Stimulated activated CD8-positive, alpha-beta memory T cell treated with anti-CD3 and anti-CD28 coated beads, Interleukin-15, amount 100 ng/mL, for 48 hours (primary cell): ENCODE results near the gene MED23.

Experiments used
- DNase-seq, 2 donors: peaks; one replicate each; pipeline ENCODE4 v3.0.0-alpha.2; 2020; ENCODE audit warnings: low read depth in 2 of 2

Gene MED23

DNA sequence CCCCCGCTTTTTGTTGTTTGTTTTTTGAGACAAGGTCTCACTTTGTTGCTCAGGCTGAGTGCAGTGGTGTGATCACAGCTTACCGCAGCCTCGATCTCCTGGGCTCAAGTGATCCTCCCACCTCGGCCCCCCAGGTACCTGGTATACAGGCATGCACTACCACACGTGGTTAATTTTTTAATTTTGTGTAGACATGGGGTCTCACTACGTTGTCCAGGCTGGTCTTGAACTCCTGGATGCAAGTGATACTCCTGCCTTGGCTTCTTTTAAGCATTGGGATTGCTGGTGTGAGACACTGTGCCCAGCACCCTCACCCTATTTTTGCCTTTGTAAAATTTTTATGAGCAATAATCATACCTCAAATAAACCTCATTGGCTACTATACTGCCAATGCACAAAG, 14.5 kb upstream of the MED23 start:
- DNase-seq: no peak

DNA sequence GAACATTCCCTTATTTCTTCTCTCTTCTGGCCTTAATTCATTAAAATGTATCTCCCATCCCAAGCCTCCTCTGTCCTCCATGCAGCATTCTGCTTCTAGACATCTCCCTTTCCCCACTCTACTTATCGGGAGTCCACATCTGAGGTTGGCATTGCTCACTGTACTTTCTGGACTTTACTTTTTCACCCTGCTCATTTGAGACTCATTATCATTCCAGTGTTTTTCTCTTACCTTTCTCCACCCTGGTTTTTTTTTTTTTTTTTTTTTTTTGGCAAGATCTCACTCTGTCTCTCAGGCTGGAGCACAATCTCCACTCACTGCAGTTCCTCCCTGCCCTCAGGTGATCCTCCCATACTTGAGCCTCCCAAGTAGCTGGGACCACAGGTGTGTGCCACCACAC, 13.5 kb upstream of the MED23 start:
- no peak for DNase-seq

DNA sequence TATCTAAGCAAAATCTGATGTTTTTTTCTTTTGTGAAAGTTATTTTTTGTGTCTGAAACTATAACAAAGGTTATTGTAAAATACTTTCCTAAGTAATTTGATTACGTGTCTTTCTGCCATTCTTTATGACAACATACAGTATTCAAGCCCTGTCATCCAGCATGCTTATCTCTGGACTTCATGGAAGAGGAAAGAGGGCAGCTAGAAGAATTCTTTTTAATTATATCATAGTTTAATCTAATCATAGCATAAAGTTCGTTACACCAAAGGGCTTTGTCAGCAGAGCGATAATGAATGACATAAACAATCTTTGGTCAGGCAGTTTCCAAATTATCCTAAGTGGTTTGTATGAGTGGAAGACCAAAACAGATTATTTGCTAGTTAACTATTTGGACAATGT, 12.5 kb upstream of the MED23 start:
- no peak for DNase-seq

DNA sequence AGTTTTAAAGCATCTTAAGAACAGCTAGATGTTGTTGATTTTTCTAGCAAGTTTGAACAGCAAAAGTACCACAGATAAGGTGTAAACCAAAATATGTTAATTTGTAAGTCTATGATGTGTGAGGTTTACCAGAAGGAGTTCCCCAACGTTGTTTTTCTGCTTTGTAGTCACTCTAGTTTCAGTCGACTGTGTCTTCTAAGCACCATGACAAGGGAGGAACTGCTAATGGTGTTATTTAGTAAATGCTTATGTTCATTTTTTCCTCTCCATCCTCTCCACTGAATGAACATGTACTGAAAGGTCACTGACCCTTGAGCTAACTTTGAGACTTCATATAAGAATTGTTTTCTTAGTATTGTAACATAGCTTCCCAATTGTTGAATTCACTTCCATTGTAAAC, 12.1 kb upstream of the MED23 start:
- DNase-seq: no peak

DNA sequence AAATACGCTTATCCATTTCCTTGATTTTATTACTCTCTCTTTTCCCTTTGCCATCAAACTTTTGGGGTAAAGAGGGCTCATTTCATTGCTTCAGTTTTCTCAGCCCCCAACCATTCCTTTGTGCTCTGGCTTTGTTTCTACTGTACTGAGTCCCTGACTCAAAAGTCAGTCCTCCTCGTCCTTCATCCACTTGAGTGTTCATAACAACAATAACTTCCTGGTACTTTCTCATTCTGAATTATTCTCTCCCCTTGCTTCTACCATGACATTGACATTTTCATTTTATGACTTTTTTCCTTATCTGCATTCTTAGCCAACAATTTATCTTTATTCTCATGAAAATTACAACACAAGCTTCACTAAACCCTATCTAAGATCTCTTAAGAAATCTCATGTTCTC, 10.0 kb upstream of the MED23 start:
- DNase-seq: no peak

DNA sequence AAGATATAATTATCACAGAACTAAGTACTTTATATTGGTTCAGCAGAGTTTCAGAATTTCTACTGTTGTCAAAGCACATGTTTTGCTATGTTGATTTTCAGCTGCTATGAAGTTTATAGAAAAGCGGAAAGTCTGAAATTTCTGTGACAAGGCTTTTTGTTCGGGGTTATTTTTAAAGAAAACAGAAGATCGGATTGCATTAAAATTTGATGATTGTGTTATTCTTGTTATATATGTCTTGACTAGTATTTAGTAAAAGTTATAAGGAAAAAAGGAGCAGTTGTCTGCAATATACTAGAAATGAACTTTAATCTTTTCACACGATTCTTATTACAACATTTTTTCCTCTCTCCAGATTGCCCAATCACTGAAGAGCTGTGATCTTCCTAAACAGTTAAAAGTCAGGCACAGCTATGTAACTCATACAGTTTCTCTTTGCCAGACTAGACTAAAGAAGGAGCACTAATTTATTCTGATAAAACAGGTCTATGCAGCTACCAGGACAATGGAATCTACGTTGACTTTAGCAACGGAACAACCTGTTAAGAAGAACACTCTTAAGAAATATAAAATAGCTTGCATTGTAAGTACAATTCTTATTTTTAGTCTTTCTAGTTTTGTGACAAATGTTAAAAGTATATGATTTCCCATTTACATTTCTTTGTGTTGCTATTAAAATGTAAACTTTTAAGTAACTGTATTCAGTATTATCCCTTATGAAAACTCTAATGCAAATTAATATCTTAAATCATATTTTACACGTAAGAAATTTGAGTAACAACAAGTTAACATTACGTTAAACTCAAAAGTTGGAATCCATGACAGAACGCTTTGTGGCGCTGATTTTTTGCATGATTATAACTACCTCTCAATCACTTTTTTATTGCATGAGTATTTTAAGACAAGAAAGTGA, 9.1 kb upstream of the MED23 start, which contains the start of gene ENPP3:
Gene ENPP3 (plus strand): TSS at position 423 of the 913 bp plus-strand sequence. CDS start 83 bp downstream, at position 506.
- DNase-seq: no peak

DNA sequence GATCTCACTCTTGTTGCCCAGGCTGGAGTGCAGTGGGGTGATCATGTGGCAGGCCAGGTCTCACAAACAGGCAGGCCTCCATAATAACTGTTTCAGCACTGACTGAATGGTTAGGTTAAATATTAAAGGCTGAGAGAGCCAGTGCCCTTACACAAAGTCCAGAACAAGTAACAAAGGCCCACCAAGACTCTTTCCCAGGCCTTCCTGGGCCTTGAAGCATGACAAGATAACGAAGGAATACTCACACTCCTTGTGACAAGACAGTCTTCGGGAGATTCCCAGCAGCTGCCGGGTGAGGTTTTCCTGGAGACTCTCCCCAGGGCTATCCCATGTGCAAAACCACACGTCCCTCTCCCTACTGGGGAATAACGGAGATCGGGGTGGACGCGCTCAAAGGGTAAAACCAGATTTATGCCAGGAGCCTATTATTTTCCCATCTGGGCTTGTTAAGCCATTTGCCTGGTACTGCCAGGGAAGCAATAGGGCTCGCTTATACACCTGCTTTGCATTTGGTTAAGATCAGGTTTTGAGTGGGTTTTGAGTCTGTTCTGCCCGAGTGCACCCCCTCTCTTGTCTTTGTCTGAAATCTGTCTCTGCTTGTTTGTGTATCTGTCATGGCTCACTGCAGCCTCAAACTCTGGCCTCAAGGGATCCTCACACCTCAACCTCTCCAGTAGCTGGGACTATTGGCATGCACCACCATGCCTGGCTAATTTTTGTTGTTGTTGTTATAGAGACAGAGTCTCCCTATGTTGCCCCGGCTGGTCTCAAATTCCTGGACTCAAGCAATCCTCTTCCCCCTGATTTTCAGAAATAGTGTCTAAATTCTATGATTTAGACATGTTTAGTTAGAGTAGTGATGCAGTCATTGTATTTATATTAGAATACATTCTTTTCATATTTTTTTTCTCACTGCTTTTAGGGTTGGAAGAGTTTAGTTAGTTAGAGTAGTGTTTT, 7.6 kb upstream of the MED23 start:
- DNase-seq: no peak

DNA sequence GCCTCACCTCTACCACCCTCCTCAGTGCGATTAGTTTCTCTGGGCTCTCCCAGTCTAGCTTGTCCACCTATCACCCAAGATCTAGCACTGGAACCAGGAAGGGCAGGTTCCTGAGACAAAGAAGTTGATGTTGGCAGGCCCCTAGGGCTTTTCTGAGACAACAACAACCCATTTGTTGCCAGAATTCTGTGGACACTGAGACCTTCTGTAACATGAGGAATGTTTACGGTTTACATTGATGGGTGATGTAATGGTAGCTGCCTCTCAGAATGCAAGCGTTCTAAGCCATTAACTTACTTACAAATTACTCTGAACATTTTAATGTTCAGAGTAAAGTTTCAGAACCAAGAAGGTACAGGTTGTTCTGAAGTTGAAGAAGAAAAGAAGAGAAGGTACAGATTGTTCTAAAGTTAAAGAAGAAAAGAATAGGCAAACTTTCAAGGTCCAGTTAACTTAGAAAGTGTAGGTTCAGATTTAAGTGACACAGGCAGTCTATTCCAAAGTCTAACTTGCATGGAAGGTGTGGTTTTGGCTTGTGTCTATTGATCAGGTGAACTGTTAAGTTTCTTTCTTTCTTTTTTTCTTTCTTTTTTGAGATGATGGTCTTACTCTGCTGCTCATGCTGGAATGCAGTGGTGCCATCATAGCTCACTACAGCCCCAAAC, 3.7 kb upstream of the MED23 start:
- DNase-seq: no peak

DNA sequence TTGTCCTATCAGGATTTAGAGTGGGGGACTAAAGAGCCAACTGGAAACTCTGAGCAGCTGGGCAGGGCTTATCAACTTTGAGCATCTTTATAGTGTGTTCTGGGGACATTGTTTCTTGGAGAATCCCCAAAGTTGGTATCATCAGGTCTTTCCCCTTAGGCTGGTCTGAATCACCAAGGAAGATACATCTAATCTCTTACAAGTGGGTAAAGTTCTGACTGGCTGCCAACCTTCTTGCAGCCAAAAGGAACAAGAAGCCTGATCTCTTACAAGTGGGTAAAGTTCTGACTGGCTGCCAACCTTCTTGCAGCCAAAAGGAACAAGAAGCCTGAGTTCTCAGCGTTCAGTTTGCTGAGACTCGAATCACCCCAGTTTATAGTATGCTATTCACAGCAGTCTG, 1.6 kb upstream of the MED23 start:
- no peak for DNase-seq

DNA sequence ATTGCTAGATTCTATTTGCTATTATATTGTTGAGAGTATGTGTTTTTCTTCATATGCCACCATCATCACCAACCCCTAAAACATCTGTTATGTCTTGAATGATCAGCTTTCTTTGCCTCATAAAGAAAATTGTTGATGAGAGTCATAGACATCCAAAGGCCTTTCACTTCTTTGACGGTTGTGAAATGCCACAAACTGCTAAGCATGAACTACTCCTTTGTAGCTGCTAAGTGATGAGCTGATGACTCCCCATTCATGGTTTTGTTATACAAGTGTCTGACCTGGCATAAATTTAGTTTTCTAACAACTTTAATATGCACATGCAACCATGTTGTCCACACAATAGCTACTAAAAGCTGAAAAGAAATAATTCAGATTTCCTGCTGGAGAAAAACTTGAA, 684 bp upstream of the MED23 start:
- no peak for DNase-seq

DNA sequence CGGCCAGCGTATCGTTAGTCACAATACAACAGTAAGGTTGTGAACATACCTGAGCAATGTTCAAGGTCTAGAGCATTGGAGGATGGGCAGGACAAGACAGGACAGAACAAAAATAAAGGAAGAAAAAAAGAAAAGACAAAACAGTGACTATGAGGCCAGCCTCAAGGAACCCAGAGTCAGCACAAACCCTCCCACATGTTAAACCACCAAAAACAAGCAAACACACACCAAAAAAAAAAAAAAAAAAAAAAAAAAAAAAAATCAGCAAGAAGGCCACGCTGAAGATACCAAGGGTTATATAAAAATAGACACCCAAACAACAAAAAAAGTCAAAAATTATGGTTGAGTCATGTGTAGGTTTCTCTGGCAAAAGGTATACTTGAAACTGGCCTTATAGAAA, 12.8 kb downstream of the MED23 start:
- no peak for DNase-seq

DNA sequence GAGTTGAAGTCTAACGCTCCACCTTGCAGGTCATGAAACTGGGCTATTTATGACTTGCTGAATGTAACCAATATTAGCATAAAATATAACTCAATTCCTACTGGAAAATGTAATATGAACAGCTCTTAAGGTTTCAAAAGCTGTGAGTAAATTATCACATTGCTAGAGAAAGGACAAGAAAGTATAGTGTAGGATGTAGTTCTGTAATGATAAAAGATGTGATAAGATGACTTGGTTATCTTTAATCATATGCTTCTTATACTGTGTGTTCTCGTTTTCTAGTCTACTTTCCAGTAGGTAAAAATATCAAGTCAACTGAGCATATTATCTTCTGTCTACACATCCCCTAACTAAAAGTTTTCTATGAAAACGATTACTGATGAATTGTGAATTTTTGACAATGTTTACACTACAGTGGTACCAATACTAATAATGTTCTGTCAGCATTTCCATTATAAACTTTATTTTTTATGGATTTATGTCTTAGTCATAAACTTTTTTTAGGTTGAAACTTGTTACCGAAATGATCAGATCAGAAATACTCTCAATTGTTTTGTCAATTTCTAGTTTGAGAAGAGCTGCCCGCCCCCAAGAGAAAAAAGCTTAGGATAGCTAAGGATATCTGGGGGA, 14.6 kb downstream of the MED23 start:
- no peak for DNase-seq

DNA sequence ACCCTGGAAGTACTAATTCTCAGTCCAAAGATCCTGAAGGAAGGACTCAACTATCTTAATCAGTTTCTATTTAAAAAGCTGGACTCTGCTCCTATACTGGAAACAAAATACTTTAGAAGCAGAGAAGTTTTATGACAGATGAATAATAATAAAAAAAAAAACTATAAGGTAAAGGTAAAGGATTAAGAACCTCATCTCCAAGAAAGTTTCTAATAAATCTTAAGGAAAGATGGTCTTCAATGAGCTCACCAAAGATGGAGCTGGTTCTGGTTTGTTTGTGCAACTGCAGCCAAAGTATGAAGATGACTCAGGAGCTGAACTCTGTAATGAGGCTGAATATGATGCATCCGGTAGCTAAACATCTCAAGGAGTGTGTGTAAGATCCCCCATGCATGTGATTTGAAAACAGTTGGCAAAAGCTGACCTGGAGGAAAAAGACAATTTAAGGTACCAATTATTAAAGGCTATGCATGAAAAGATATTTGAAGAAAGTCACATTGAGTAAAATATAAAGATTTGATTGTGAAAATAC, 25.2 kb downstream of the MED23 start:
- DNase-seq: no peak

DNA sequence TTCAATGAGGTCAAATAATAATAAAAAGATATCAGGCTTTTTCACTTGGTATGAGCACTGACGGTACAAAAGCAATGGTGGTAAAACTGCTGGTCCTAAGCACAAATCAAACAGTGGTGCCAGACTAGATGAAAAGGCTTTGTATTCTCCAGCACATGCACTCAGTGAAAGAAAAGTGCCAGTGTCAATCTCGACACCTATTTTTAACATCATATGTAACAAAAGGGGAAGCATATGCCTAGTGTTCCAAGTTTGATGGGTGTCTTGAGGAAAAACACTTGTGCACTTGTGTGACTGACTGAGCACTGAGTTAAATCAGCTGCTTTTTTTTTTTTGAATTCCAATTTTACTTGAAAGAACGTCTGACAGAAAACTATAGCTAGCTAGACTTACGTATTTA, 27.3 kb downstream of the MED23 start:
- no peak for DNase-seq

DNA sequence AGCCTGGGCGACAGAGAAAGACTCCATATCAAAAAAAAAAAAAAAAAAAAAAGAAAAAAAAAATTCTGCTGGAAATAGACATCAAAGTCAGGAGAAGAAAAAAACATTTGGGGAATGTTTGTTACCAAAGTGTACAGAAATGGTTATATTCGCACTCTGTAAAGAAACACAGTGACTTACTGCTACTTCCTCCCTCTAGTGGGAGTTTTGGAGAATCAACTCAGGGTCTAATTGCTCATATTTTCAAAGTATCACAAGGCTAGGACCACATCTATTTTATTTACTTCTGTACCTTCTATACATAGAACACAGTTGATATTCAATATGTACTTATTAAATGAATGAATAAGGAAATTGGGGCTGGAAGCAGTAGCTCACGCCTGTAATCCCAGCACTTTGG, 30.6 kb downstream of the MED23 start:
- DNase-seq: no peak

DNA sequence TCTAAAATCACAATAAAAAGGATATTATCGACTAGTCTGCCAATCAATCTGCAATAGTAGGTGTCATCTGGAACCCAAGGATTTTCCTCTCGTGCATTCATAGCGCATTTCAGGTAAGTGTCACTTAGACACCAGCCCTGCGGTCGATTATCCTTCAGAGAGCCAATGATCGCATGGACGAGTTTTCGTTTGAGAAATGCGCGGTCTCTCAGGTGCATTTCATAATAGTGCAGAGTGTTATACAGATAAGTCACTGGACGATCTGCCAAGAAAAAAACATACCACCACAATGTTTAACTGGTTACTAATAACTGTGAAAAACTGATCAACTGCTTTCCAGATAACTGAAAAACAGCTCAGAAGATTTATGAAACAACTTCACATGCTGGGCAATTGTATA, 34.0 kb downstream of the MED23 start:
- no peak for DNase-seq

DNA sequence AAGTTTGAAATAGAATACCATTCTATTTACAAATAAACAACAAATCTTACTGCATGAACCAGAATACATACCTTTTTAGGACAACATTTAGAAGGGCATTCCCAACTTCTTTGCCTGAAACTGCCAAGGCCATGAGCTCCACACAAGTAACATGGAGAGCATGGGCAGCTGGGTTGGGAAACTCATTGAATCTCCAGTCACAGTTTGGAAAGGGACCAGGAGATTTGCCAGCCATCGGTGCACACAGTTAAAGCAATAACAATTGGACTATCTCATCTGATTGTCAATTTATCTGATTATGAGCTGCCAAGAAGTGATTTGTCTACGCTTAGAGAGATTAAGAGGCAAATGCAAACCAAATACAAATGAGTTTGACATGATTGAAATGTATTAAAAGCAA, 35.1 kb downstream of the MED23 start:
- no peak for DNase-seq

DNA sequence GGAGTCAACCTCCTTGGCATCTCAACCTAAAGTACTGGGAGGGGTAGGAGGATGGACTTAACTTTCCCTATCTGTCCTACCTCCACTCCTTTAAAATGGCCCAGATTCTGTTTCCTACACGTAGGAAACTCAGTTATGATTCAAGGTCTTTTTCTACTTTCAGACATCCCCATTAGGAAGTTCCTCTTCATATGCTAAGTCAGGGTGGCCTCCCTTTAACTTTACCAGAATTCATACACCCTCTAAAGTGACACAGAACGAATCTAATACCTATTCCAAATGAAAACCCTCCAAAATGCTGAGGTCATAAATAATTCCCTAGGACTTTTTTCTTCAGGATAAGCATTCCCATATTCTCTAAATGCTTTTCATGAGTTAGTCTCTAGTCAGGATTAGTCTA, 39.4 kb downstream of the MED23 start:
- DNase-seq: no peak

DNA sequence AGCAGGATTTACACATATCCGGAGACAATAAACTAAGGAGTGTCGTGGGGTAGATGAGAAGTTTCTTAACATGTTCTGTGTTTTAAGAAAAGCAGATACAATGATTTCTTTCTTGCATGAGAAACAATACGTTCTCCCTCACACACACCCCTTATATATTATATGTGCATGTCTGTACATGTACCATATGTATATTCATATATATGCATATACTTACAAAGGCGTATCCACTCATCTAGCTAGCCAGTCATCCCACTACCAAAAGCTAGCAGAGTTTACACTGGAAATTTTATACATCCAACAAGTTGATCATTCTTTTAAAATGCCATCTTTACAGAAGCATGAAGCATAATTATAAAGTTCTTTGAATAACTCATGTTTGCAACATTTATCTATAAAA, 40.1 kb downstream of the MED23 start:
- no peak for DNase-seq

DNA sequence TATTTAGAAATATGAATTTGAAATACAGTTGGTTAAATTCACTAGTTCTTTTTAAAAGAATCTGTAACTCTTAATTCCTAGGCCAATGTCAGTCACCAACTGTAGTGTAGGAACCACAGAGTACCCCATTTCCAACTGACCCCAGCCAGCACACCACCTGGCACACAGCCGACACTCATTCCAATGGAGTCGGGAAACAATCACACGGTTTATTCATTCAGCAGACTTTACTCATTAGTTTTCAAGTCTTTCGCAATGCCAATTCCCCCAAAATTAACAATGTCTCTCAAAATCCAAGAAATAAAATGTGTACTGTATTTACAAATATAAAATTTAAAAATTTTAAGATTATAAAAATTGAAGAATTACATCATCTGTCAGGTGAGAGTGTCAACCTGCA, 41.5 kb downstream of the MED23 start:
- DNase-seq: no peak

DNA sequence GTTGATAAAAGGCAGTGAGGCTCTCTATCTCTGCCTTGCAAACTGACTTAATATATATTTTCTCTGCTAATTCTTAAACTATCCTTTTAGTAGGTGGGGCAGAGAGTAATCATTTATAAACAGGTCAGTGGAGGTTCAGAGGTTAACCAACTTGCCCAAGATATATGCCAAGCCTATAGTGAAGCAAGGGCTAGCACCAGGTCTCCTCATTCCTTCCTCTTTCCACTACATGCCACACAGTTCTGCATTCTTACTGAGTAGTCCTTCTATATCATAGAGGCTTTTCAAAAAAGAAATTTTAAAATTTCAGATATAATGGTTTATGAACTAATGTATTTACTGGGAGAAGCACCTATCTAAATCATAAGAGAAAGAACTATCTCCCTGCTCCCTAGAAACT, 46.5 kb downstream of the MED23 start:
- no peak for DNase-seq
